Medulla oblongata (tissue), 1 donor: ENCODE measurements around the gene SOX15.

Experiments used
- DNase-seq: peaks from one replicate; pipeline ENCODE4 v3.0.0-alpha.2; 2015; ENCODE audit errors: extremely low spot score

The SOX15 gene

DNA sequence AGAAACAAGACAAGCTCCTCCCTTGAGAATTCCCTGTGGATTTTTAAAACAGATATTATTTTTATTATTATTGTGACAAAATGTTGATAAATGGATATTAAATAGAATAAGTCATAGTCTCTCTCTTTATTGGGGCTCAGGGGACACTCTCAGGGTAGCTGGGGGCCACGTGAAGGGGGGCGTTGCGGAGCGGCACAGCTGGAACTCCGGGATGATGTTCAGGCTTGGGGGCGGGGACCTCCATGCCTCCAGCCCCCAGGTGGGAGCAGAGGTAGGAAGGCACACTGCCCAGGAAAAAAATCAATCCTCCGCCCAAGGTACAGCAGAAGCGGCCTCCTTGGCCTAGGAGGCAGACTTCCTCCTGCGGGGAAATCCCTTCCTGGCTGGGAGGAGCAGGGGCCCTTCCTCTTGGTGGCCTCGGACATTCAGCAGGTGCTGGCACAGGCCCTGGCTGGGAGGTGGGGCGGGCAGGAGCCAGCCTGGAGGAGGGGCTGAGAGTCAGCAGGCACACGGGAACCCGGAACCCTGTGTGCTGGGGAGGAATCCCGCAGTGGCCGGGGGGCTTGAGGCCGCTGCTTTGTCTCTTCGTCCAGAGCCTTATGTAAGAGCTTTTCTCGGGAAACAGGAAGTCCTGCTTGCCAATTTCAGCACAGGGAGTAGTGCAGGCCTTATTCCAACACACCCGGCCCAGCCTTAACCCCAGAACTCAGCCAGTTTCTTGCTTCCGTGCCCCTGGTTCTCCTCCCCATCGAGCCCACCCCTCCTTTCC lies 31.9 kb downstream of the SOX15 start:
- DNase-seq: peak; percentile 90

DNA sequence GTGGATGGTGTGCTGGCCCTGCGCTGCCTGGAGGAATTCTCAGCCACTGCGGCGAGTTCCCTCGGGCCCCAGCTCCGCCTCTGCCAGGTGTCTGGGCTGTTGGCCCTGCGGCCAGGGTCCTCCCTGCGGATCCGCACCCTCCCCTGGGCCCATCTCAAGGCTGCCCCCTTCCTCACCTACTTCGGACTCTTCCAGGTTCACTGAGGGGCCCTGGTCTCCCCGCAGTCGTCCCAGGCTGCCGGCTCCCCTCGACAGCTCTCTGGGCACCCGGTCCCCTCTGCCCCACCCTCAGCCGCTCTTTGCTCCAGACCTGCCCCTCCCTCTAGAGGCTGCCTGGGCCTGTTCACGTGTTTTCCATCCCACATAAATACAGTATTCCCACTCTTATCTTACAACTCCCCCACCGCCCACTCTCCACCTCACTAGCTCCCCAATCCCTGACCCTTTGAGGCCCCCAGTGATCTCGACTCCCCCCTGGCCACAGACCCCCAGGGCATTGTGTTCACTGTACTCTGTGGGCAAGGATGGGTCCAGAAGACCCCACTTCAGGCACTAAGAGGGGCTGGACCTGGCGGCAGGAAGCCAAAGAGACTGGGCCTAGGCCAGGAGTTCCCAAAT lies 32.6 kb downstream of the SOX15 start:
- DNase-seq: no peak

DNA sequence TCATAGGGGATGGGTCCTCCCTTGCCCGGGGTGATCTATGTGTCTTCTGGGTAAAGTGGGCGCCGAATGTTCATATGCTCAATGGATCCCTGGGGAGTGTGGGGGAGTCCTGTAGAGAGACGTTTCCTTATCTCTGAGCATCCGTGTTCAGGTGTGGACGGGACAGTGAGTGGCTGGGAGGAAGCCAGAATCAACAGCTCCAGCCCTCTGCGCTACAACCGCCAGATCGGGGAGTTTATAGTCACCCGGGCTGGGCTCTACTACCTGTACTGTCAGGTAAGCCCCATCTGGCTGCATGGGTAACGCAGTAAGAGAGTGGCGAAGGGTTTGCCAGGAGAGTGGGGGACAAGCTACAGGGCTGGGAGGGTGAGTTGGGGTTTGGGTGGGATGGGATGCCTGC lies 33.3 kb downstream of the SOX15 start:
- no peak for DNase-seq

DNA sequence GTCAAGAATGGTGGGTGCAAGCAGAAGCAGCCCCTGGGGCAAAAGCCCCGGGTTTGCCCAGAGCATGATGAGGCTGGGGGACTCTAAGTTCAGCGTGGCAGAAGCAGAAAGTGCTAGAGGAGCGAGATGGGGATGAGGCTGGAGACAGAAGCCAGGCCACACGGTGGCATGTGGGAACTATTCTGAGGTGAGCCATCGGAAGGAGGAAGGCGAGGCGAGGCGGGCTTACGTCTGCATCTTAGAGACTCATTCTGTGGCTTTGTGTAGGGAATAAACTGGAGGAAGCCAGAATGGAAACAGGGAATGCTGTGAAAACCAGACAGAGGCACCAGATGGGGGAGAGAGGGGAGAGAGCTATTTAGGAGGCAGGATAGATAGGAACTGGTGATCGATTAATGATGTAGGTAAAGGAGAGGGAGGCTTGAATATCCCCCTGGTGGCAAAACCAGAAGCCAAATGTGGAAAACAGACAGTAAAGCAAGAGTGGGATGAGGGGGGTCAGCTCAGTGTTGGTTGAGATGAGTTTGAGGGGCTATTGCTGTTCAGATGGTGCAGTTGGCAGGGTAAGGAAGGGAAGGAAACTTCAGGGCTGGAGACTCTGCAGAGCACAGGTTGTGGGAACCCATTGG lies 34.5 kb downstream of the SOX15 start:
- DNase-seq: no peak

DNA sequence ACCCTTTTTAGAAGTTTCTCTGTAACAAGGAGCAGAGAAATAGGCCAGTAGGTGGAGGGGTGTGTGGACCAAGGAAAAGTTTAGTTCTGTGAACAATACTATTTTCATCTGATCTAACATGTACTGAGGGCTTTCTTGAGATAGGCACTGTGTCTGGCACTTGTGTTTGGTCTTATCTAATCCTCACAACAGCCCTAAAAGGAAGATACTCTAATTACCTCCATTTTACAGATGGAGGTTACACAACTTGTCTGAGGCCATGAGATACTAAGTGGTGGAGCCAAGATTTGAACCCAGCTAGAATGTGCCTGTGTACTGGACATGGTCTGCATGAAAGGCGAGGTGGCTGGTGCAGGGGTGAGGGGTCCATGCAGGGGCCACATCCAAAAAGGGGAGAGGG lies 36.5 kb downstream of the SOX15 start:
- DNase-seq: no peak

DNA sequence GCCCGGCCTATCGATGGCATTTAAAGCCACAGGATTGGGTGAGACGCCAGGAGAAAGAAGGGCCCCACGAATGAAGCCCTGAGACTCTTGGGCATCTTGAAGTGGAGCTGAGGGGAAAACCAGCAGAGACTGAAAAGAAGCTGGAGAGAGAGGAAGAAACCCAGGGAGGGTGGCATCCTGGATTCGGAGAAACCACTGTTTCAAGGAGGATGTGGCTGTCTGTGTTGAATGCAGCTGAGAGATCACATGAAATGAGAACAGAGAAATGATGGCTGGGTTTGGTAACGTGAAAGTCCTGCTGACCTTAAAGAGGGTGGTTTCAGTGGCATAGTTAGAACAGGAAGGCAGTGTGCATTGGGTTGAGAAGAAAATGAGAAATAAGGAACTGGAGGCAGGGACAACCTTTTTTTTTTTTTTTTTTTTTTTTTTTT lies 37.3 kb downstream of the SOX15 start:
- peak; percentile 79 for DNase-seq

DNA sequence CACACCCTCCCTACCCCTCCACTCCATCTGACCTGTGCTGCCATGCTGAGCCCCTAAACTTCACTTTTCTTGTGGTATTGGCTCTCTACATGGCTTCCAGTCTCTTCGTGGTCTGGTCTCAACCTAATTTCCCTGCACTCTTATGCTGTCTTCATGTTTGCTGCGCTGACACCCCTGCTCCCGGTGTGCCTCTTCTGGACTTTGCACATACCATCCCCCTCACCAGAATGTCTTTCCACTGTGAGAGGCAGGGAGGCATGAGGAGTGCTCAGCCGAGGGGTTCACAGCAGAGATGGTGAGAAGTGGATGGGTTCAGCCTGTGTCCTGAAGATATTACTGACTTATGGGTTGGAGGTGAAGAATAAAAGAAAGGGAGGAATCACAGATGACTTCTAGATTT lies 38.5 kb downstream of the SOX15 start:
- DNase-seq: no peak

DNA sequence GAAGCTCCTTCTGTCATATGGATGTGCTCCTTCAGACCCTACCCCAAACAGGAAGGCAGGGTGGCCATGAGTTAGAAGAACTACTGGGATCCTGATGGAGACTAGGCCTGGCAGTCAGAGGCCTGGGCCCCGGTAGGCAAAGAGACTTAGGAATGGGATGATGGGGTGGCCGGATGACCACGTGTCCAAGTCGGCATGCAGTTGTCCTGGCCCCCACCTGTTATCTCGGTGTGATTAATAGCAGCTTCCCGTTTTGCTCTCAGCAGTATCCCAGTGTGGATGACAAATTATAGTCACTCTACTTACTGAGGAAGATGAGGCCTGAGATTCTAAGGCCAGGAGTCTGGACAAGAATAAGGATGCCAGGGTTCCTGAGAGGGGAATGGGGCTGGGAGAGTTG lies 39.5 kb downstream of the SOX15 start:
- DNase-seq: no peak

DNA sequence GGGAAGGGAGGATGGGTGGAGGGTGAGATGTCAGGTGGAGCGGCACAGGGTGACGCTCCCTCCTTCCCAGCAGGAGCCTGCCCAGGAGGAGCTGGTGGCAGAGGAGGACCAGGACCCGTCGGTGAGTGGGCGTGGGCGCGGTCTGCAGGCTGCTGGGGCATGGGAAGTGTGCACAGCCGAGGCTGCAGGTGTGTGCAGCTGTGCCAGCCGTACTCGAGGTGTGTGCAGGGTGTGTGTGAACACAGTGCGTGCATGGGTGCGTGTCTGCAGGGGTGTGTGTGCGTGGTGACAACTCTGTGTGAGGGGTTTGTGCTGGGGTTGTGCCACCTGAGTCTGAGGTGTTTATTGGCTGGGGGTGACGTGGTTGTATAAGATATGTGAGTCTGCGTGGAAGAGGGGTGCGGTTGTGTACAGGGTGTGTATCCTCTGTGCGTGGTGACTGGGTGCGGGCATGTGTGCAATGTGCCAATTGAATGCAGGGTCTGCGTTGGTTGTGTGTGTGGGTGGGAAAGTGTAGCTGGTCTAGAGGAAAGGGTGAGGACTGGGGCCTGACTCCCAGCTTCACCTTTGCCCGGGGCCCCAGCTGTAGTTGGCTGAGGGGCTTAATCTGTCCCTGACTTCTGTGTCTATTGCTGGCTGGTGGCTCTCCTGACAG lies 40.4 kb downstream of the SOX15 start:
- no peak for DNase-seq

DNA sequence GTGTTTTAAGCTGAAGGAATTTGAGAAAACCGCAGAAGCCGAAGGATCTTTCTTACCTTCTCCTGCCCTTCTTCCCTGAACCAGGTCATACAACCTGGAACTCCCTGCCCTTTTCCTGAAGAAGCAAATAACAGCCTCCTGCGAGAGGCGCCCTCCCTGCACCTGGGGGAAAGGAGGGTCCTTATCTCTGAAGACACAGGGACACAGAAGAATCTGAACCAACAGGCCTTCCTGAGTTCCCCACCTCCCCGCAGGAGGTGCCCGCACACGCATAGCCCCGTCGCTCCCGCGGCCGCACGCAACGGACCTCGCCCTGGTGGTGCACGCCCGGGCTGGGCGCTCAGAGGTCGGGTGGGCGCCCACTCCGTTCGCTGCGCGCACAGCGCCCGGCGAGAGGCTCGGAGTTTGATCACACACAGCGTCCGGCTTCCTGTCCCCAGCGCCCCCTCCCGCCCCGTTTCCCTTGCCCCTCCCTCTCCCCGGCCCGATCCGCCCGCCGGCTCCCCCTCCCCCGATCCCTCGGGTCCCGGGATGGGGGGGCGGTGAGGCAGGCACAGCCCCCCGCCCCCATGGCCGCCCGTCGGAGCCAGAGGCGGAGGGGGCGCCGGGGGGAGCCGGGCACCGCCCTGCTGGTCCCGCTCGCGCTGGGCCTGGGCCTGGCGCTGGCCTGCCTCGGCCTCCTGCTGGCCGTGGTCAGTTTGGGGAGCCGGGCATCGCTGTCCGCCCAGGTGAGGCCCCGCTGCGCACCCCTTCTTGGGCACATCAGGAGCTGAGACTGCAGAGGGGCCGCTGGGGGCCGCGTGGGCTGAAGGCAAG lies 41.1 kb downstream of the SOX15 start, which contains the start of gene TNFSF12:
TSS of gene TNFSF12 (plus strand) at position 474 of the 816 bp plus-strand sequence. CDS start at position 570, 96 bp downstream.
- peak; percentile 50 for DNase-seq

DNA sequence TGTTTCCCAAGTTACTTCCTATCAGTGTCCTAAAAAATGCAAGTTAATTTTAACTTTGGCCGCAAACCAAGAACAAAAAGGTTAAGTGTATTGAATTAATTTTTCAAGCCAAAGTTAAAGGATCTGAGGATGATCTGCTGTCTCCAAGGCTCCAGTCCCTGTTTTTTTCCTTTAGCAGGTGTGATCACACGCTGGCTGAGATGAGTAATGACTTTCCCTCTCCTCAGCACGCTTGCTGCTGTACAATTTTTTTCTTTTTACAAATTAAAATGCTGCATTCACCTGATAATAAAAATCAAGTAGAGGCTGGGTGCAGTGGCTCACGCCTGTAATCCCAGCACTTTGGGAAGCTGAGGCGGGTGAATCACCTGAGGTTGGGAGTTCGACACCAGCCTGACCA lies 45.0 kb downstream of the SOX15 start:
- no peak for DNase-seq

DNA sequence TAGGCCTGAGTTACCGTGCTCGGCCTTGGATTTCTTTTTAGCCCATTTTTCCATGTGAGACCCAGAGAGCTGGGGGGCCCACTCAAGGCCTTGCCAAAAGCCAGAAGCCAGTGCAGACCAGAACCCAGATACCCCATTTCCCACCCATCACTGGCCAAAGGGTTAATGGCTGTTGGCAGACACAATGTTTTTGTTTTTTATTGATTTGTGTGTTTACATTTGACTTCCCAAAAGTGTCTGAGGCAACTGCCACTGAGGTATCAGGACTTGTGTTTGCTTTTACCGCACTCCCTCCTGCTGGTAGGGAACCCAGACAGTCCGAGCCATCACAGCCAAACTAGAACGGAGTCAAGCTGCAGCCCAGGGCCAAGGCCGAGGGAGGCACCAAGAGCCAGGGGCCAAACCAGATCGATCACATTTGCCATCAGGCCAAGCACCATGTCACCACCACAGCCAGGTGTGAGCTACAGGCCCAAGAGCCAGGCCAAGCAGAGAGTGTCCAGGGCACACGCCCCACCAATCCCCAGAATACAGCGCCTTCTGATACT lies 48.7 kb downstream of the SOX15 start:
- DNase-seq: no peak

DNA sequence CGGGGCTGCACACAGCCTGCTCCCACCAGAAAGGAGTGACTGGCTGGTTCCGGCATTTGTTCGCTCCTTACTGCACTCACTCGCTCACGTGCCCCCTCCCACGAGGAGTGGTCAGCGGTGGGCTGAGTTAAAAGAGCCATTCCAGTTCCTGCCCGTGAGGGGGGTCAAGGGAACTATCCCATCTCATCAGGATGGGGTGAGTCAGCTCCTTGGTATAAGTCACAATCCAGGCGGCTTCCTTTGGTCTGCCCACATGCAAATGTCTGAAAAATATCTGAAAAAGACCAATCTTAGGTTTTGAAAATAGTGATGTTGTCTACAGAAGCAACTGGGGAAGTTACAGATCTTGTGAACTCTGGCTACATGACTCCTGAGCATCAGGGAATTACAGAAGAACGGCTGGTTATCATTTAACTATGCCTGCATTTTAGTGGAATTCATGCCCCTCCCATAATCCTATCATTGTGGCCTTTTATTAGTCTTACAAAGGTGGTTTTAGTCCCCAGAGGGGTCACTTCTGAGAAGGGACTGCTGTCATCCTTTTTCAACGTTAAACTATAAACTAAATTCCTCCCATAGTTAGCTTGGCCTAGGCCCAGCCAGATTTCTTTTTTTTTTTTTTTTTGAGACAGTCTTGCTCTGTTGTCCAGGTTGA lies 50.9 kb downstream of the SOX15 start:
- no peak for DNase-seq
